Hindlimb muscle (tissue), 1 donor: ENCODE measurements around the gene UPP2. TPM values are rescaled to one million over a fixed set of nuclear protein-coding genes. Genes with fewer than 3 reads are reported as not detected.

Source experiments
- DNase-seq: peaks from one replicate; pipeline ENCODE4 v3.0.0-alpha.2; 2013
- polyA plus RNA-seq: library from polyadenylated mRNA; unstranded; fragments of 120-200 nt; gene quantifications from one replicate; pipeline ENCODE4 v1.2.1, GENCODE V29; 2013; ENCODE audit not compliant: insufficient read length

The UPP2 gene
- not detected for polyA plus RNA-seq

GRCh38 chr2:158101384-158101926 lies at the start of gene UPP2:
Gene UPP2, plus strand, starts transcription at chr2:158101876. Its CDS starts 188 bp downstream, at chr2:158102064.
- no peak for DNase-seq

GRCh38 chr2:158052761-158053160 lies 48.9 kb upstream of the UPP2 start:
- DNase-seq, result no peak

GRCh38 chr2:158056875-158057274 lies 44.8 kb upstream of the UPP2 start:
- no peak for DNase-seq

DNA sequence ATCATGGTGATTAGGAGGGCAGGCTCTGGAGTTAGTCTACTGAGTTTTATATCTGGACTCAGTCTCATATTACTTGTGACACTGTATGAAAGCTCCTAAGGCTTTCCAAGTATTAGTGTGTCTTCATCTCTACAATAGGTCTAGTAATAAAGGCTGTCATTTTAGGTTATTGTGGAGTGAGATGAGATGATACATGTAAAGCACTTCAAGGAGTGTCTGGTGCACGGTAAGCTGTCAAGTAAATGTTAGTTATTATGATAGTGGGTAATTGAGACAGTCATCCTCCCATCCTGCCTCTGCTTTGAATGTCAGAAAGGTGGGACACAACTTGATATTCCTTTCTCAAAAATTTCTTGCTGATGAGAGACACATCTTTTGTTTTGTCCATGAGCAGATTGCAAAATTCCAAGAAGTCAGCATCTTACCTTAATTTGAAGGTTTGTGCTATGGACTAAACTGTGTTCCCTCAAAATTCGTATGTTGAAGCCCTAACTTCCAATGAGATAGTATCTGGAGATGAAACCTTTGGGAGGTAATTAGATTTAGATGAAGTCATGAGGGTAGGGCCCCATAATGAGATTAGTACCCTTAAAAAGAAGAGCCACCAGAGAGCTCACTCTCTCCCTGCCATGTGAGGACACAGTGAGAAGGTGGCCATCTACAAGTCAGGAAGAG lies 41.4 kb upstream of the UPP2 start:
- DNase-seq, result no peak

DNA sequence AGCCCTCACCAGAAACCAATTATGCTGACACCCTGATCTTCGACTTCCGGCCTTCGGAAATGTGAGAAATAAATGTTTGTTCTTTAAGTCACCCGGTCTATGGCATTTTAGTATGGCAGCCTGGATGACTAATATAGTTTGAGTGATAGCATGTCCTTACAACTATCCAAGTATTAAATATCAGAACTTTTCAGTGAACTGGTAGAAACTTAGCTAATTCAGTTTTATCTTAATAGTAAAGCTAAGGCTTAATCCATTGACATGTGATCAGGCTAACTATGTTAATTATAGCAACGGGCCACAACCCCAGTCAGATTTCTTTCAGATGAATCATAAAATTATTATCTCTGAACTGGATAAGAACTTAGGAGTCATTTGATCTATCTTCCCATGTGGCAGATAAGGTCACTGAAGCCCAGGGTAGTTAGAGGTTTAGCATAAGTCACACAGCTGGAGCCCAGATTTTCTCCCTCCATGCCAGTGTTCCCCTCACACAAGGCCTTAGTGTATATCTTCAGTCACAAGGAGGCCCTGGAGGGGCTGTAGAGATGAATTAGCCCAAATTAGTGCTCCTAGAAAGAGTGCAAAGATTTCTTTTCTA lies 40.7 kb upstream of the UPP2 start:
- no peak for DNase-seq

GRCh38 chr2:158061763-158062162 lies 39.9 kb upstream of the UPP2 start:
- DNase-seq, result no peak

DNA sequence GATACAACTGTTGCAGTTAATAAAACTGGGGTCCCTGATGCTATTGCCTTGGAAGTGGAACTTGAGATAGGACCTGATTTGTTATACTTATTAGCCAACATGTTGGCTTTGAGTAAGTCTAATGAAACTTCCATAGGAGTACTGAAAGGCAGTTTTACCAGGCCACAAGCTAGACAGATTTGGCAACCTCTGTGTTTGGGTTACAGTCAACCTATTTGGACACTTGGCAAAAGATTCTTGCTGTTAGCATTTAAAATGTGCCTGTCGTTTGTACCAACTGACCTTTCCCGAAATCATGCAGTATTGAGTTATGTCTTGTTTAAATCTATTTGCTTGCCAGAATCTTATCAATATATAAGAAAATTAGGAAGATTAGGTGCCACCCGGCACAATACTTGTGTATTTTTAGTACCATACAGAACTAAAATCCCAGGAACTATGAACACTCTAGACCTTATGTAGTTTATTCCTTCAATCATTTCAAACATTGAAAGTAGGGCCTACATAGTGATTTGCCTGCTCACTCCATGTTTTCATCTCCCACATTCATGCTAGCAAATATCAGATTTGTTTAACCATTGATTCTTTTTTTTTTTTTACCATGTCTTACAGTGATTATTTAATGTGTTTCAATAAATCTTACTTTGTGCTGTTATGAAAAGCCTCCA lies 35.5 kb upstream of the UPP2 start:
- DNase-seq, result no peak

- DNase-seq, result no peak
These were observed 30.7 kb upstream of the UPP2 start for GRCh38 chr2:158071018-158071417.

DNA sequence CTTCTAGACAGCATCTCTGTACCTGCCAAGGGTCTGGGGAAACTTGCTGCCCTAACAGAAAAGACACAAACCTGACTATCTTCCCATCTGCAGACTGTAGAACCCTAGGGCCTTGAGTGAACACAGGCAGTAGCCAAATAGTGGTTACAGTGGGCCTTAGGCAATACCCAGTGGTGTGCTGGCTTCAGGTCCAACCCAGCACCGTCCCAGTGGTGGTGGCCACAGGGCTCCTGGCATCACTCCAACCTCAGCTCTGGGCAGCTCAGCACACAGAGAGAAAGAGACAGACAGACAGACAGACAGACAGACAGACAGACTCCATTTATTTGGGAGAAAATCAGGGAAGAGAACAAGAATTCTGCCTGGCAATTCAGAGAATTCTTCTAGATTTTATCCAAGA lies 29.3 kb upstream of the UPP2 start:
- DNase-seq, result no peak

DNA sequence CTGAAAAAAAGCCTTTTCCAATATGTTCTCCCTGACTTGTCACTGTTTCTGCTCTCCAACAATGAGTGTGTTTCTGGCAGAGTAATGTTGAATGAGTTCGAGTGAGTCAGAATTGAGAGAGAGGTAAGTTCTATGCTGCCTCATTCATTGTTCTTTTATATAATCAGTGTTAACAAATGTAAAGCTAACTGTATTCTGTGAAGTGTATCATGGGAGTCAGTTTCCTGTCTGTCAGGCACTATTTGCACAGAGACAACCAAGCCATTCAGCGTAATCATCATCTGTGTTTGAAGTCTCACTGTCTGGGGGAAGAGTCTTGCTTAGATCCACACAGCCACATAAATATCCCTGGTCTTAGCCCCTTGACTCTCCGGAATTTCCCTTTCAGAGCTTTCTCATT lies 22.0 kb upstream of the UPP2 start:
- no peak for DNase-seq

DNA sequence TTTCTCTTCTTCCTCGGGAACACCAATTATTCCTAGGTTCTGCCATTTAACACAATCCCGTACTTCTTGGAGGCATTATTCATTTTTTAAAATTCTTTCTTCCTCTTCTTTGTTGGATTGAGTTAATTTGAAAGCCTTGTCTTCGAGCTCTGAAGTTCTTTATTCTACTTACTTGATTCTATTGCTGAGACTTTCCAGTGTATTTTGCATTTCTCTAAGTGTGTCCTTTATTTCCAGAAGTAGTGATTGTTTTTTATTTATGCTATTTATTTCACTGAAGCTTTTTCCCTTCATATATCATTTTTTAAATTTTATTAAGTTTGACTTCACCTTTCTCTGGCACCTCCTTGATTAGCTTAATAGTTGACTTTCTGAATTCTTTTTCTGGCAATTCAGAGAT lies 13.6 kb upstream of the UPP2 start:
- no peak for DNase-seq

- DNase-seq, result no peak
These were observed 12.4 kb upstream of the UPP2 start for GRCh38 chr2:158089322-158089721.

DNA sequence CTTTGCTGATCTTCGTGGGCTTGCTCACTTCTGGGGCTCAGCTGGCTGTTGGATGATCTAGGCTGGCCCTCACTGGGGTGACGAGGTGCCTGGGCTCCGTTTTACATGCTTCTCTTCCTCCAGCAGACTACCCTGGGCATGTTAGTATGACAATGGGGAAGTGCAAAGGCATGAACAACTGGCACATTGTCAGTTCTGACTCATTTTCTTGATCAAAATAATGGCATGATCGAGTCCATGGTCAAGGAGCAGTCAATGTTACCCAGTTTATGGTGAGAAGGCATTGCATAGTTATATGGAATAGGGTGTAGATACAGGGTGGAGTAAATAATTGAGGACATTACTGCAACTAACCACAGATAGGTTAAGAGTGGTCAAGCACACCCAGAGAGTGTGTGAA lies 10.0 kb upstream of the UPP2 start:
- DNase-seq, result no peak

- no peak for DNase-seq
These were observed 7.1 kb upstream of the UPP2 start for GRCh38 chr2:158094487-158095092.

DNA sequence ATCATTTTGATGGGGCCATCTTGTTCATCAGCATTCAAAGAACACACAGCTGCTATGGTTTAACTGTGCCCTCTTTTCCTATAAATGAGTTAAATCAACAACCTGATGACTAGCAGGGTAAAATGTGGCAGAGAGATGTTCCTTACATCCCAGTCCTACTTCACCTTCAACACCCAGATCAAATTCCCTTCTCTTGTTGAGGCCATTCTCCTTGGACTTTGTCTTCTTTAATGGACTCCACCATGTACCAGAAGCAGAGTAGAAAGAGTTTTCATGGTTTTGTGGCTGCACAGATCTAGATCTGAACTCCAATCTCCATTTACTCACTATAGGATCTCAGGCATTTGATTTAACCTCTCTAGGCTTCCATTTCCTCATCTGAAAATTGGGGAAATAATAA lies 6.4 kb upstream of the UPP2 start:
- DNase-seq, result no peak

DNA sequence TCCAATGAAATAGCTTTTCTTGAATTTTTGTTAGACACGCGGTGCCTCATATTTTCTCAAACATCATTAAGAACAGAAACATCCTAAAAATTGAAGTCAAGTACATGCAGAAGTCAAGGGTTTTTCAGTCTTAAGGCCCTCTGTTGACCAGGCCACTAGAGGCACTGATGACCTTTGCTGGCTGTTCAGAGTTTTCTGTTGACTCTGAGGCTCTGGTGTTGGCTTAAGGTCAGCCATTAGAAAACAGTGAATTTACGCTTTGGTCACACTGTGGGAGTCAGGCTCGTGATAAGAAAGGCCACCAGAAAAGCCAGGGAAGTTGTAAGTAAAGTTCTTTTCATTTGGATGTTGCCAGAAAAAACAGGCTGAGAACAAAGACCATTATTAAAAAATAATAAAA lies 5.8 kb upstream of the UPP2 start:
- DNase-seq, result no peak

GRCh38 chr2:158097481-158097880 lies 4.2 kb upstream of the UPP2 start:
- no peak for DNase-seq

- DNase-seq, result no peak
These were observed 3.5 kb upstream of the UPP2 start for GRCh38 chr2:158098178-158098577.

GRCh38 chr2:158099716-158100115 lies 2.0 kb upstream of the UPP2 start:
- DNase-seq, result no peak

DNA sequence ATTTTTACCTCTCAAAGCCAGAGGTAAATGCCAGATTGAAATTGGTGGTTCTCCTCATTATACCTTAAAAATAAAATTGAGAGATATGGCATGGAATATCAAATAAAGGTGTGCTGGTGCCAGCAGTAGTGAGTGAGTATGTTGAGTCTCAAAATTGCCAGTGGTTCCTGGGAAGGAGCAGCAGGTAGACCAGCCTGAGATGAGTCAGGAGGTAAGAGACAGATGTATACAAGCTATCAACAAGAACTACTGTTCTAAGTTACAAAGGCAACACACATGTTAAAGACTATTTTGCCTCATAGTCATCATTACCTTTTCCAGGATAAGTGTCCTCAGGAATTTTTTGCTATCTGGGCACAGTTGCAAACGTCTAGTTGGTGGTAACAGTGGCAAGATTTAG lies 1.3 kb upstream of the UPP2 start:
- DNase-seq, result no peak

- DNase-seq, result no peak
These were observed 770 bp downstream of the UPP2 start for GRCh38 chr2:158102446-158102845.

GRCh38 chr2:158103411-158104012 lies 1.8 kb downstream of the UPP2 start:
- peak; percentile 42 for DNase-seq

- no peak for DNase-seq
These were observed 3.2 kb downstream of the UPP2 start for GRCh38 chr2:158104903-158105302.
